OCI-LY1 (cell line): Measurements from ENCODE around the gene PROM2.

Experiments
- H2AFZ ChIP-seq: fragments of 200-600 bp; sonication (generic), shearing (Covaris generic); 2 replicates; pipeline ENCODE4 v1.6.0; 2014; ENCODE audit warnings: antibody characterized with exemption, mild to moderate bottlenecking, low read length
- H3F3A ChIP-seq: fragments of 200-600 bp; sonication (generic), shearing (Covaris generic); 2 replicates; pipeline ENCODE4 v1.6.0; 2014; ENCODE audit warnings: mild to moderate bottlenecking, antibody characterized with exemption, low read length, moderate library complexity; ENCODE audit not compliant: insufficient read depth
- H3K27ac ChIP-seq: fragments of 200-600 bp; sonication (generic); 2 replicates; pipeline ENCODE4 v1.5.1; 2014; ENCODE audit warnings: low read length, mixed run types, mild to moderate bottlenecking, low read depth; ENCODE audit not compliant: poor library complexity, severe bottlenecking
- H3K27me3 ChIP-seq: fragments of 200-600 bp; sonication (generic); 2 replicates; pipeline ENCODE4 v1.6.0; 2014; ENCODE audit warnings: antibody characterized with exemption, mild to moderate bottlenecking, low read length, moderate library complexity; ENCODE audit not compliant: insufficient read depth
- H3K36me3 ChIP-seq: fragments of 200-600 bp; sonication (generic); 2 replicates; pipeline ENCODE4 v1.6.1; 2014; ENCODE audit warnings: mild to moderate bottlenecking, antibody characterized with exemption, low read length, moderate library complexity, mixed read lengths; ENCODE audit not compliant: insufficient read depth
- H3K4me1 ChIP-seq: fragments of 200-600 bp; sonication (generic); 2 replicates; pipeline ENCODE4 v1.5.1; 2014; ENCODE audit warnings: mild to moderate bottlenecking, low read length, moderate library complexity; ENCODE audit not compliant: insufficient read depth, severe bottlenecking
- H3K4me2 ChIP-seq: fragments of 200-600 bp; sonication (generic), shearing (Covaris generic); 2 replicates; pipeline ENCODE4 v1.6.1; 2014; ENCODE audit warnings: low read length
- H3K4me3 ChIP-seq: fragments of 200-600 bp; sonication (generic); 2 replicates; pipeline ENCODE4 v1.5.1; 2014; ENCODE audit warnings: low read length, low read depth, mild to moderate bottlenecking, mixed read lengths; ENCODE audit not compliant: poor library complexity, severe bottlenecking
- H3K79me2 ChIP-seq: fragments of 200-600 bp; shearing (Covaris generic); 2 replicates; pipeline ENCODE4 v1.6.1; 2016; ENCODE audit warnings: mixed run types, low read length, mixed read lengths; ENCODE audit not compliant: insufficient read depth
- H3K9ac ChIP-seq: fragments of 200-600 bp; sonication (generic), shearing (Covaris generic); 2 replicates; pipeline ENCODE4 v1.6.1; 2014; ENCODE audit warnings: mild to moderate bottlenecking, low read length, mixed read lengths
- H3K9me2 ChIP-seq: fragments of 200-600 bp; sonication (generic), shearing (Covaris generic); 2 replicates; pipeline ENCODE4 v1.6.1; 2014; ENCODE audit warnings: low read depth, mild to moderate bottlenecking, low read length, mixed read lengths
- H3K9me3 ChIP-seq: fragments of 200-600 bp; shearing (Covaris generic); 2 replicates; pipeline ENCODE4 v1.6.1; 2014; ENCODE audit warnings: low read length, mixed read lengths
- H4K20me1 ChIP-seq: fragments of 200-600 bp; sonication (generic), shearing (Covaris generic); 2 replicates; pipeline ENCODE4 v1.6.0; 2016; ENCODE audit warnings: mild to moderate bottlenecking, low read length; ENCODE audit not compliant: insufficient read depth
- CTCF ChIP-seq: fragments of 200-600 bp; sonication (generic), shearing (Covaris generic); IDR thresholded peaks from 2 replicates; pipeline ENCODE4 v1.5.1; 2017; ENCODE audit warnings: mild to moderate bottlenecking, antibody characterized with exemption, low read length, moderate library complexity, mixed read lengths
- EZH2 ChIP-seq: fragments of 200-600 bp; sonication (generic), shearing (Covaris generic); IDR thresholded peaks from 2 replicates; pipeline ENCODE4 v1.8.0; 2017; ENCODE audit warnings: borderline replicate concordance, mixed run types, mild to moderate bottlenecking, antibody characterized with exemption, low read length, moderate library complexity, mixed read lengths

Gene PROM2

DNA sequence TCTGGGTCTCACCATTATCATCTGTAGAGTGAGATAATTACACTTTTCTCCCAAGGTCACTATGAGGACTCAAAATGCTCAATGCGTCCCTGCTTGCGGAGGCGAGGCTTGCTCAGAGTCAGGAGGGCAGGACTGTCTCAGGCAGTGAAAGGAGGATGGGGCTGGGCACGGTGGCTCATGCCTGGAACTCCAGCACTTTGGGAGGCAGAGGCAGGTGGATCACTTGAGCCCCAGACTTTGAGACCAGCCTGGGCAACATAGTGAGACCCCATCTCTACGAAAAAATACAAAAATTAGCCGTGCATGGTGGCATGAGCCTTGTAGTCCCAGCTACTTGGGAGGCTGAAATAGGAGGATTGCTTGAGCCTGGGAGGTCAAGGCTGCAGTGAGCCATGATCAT is 21.1 kb downstream of the PROM2 start:
- Histone ChIP-seq H3K9ac (no peak overlapping the region), H2AFZ (no peak overlapping the region), H3F3A (no peaks in the 10 kb centered on the region), H3K9me2 (no peaks in the 10 kb centered on the region), H3K27ac (no peak overlapping the region), H3K27me3 (peaks cover 4% of the 10 kb centered on the region; the same call in 1 of the 2 replicates), H3K4me1 (no peaks in the 10 kb centered on the region), H4K20me1 (no peaks in the 10 kb centered on the region), H3K4me3 (no peak overlapping the region), H3K36me3 (no peaks in the 10 kb centered on the region; the same call in 1 of the 2 replicates), H3K9me3 (peaks cover 3% of the 10 kb centered on the region; the same call in 1 of the 2 replicates), H3K79me2 (no peaks in the 10 kb centered on the region), H3K4me2 (no peak overlapping the region)
- TF ChIP-seq EZH2 (no peak), CTCF (no peak)

DNA sequence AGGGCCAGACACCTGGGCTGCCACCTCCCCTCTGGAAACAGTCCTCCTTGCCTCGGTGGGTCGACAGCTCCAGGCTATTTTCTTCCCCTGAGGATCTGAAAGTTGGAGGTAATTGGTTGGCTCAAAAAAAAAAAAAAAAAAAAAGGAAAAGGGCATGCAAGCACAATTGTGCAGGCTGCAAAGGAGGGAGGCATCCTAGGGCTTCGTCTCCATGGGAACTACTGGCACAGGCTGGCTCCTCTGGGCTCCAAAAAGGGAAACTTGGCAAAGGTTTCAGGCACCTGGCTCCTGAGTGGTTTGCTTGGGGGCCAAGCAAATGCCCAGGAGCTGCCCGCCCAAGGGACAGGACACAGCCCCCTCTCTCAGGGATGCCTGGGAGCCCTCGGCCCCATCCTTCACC is 21.8 kb downstream of the PROM2 start:
- Histone ChIP-seq H3K9me2 (no peaks in the 10 kb centered on the region), H3K27ac (no peak overlapping the region), H3K27me3 (peaks cover 4% of the 10 kb centered on the region; the same call in 1 of the 2 replicates), H3K79me2 (no peaks in the 10 kb centered on the region), H3K4me1 (no peaks in the 10 kb centered on the region), H2AFZ (no peak overlapping the region), H3K9me3 (peaks cover 3% of the 10 kb centered on the region; the same call in 1 of the 2 replicates), H4K20me1 (no peaks in the 10 kb centered on the region), H3K4me3 (no peak overlapping the region), H3K36me3 (no peaks in the 10 kb centered on the region; the same call in 1 of the 2 replicates), H3K9ac (no peak overlapping the region), H3F3A (no peaks in the 10 kb centered on the region), H3K4me2 (no peak overlapping the region)
- no peak for TF ChIP-seq EZH2
- no peak for TF ChIP-seq CTCF

- Histone ChIP-seq H4K20me1 (no peaks in the 10 kb centered on the region), H3K36me3 (no peaks in the 10 kb centered on the region), H3K9ac (no peak within 1 kb of the TSS), H3K27ac (no peak within 1 kb of the TSS), H3K4me2 (no peak within 1 kb of the TSS), H3K4me3 (no peak within 1 kb of the TSS), H2AFZ (no peak within 1 kb of the TSS), H3F3A (no peaks in the 10 kb centered on the region), H3K4me1 (no peaks in the 10 kb centered on the region), H3K9me3 (no peaks in the 10 kb centered on the region), H3K27me3 (no peaks in the 10 kb centered on the region; the same call in 1 of the 2 replicates), H3K9me2 (no peaks in the 10 kb centered on the region), H3K79me2 (no peaks in the 10 kb centered on the region)
- TF ChIP-seq CTCF: no peak
- no peak for TF ChIP-seq EZH2
Observed at GRCh38 chr2:95296880-95297487, 22.7 kb downstream of the PROM2 start, which contains the start of gene KCNIP3. TSS of gene KCNIP3 (plus strand) at chr2:95297347. CDS start at chr2:95297439, 92 bp downstream.
